GM12892 (cell line): ENCODE data around the gene RPS6KC1. TPM values are rescaled to one million over a fixed set of nuclear protein-coding genes. Genes with fewer than 3 reads are reported as not detected.
A peak's percentile ranks its signal among the peaks of the same experiment; 100 is the strongest.
"Not testable (repeated sequence)": the region's sequence is repeated elsewhere in the genome, so short reads cannot be mapped to it uniquely, and the experiment has no call there.

Source experiments
- DNase-seq: peaks from one replicate; pipeline ENCODE4 v3.0.0; 2011; ENCODE audit not compliant: insufficient read length
- FAIRE-seq: peaks from 2 replicates; lab custom pipeline; 2011; peaks lifted over from hg19 to GRCh38; lab: Jason Lieb, UNC
- POLR2A ChIP-seq: IDR thresholded peaks from 2 replicates; pipeline ENCODE4 v1.6.1; 2011; ENCODE audit warnings: low read depth, low read length, control low read depth
- POLR2AphosphoS5 ChIP-seq: IDR thresholded peaks from 2 replicates; pipeline ENCODE4 v1.6.1; 2011; ENCODE audit warnings: low read depth, low read length, control low read depth
- TAF1 ChIP-seq: IDR thresholded peaks from 2 replicates; pipeline ENCODE4 v1.6.1; 2011; ENCODE audit warnings: low read depth, mild to moderate bottlenecking, control low read depth, low read length, borderline replicate concordance
- polyA plus RNA-seq: library from polyadenylated mRNA; unstranded; fragments of >200 nt; gene quantifications from one replicate; pipeline ENCODE4 v1.2.1, GENCODE V29; 2012; ENCODE audit warnings: missing spikeins, inconsistent platforms; ENCODE audit not compliant: missing spikeins

The RPS6KC1 gene, protein sequence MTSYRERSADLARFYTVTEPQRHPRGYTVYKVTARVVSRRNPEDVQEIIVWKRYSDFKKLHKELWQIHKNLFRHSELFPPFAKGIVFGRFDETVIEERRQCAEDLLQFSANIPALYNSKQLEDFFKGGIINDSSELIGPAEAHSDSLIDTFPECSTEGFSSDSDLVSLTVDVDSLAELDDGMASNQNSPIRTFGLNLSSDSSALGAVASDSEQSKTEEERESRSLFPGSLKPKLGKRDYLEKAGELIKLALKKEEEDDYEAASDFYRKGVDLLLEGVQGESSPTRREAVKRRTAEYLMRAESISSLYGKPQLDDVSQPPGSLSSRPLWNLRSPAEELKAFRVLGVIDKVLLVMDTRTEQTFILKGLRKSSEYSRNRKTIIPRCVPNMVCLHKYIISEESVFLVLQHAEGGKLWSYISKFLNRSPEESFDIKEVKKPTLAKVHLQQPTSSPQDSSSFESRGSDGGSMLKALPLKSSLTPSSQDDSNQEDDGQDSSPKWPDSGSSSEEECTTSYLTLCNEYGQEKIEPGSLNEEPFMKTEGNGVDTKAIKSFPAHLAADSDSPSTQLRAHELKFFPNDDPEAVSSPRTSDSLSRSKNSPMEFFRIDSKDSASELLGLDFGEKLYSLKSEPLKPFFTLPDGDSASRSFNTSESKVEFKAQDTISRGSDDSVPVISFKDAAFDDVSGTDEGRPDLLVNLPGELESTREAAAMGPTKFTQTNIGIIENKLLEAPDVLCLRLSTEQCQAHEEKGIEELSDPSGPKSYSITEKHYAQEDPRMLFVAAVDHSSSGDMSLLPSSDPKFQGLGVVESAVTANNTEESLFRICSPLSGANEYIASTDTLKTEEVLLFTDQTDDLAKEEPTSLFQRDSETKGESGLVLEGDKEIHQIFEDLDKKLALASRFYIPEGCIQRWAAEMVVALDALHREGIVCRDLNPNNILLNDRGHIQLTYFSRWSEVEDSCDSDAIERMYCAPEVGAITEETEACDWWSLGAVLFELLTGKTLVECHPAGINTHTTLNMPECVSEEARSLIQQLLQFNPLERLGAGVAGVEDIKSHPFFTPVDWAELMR
- polyA plus RNA-seq = 4.4 TPM

DNA sequence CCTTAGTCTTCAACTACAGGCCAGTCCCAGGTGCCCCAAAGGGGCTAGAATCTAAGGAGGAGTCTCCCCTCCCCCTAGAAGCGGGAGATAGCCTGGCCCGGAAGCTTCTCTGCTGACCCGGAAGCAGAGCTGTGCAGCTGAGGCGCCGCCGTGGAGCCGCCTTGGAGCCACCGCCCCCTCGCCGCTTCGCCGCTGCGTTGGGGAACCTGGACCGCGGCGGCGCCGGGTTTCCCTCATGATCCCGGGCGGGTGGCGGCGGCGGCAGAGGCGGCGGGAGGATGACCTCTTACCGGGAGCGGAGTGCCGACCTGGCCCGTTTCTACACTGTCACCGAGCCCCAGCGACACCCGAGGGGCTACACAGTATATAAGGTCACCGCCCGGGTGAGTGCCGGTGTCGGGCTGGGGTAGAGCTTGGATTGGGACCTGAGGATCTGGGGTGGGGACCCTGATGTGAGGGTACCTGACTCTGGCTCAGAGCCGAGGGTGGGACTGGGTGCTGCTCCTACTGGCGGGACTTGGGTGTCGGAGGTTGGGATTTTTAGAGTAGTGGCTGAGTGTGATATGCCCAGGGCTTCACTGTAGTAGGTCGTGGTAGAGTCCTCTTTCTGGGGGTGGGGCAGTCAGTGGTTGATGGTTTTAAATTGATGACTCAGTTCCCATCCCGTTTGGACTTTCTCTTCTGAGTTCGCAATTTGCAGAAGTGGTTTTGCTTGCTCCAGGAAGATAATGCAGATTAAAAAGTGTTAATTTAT, at the start of gene RPS6KC1:
RPS6KC1 (plus strand) TSS at position 115 of the 754 bp plus-strand sequence; CDS start at position 279, 164 bp downstream.
- no peak for TF ChIP-seq POLR2AphosphoS5
- TF ChIP-seq POLR2A = peak; percentile 58
- 0 out of 2 replicates have a peak, but pooled peaks have one; percentile 4 for TF ChIP-seq TAF1
- DNase-seq (peak; percentile 83), FAIRE-seq (peak; percentile 68)

GRCh38 chr1:213003256-213003655, 47.8 kb upstream of the RPS6KC1 start:
- no peak for DNase-seq

DNA sequence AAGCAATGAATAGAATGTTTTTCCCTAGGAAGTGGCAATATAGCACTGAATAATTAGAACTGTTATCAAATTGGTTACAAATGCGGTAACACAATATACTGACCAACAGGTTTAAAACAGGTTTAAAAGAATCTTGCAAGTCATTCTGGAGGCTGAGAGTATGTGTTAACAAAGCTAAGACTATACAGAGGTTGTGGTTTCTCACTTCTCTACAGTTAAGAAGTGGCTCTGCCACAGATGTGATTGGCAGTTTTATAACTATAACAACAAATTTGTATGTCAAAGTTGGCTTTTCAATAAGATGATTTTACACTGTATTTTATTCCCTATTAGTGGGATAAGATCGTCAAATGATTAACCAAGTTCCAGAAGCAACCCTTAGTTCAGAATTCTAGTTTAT, 42.5 kb upstream of the RPS6KC1 start:
- no peak for TF ChIP-seq POLR2A
- TF ChIP-seq POLR2AphosphoS5 = no peak
- TF ChIP-seq TAF1 = no peak
- DNase-seq (no peak), FAIRE-seq (peak; percentile 33)

More at GRCh38 chr1:213003256-213003655, 47.8 kb upstream of the RPS6KC1 start:
- no peak for TF ChIP-seq TAF1
- FAIRE-seq = no peak

DNA sequence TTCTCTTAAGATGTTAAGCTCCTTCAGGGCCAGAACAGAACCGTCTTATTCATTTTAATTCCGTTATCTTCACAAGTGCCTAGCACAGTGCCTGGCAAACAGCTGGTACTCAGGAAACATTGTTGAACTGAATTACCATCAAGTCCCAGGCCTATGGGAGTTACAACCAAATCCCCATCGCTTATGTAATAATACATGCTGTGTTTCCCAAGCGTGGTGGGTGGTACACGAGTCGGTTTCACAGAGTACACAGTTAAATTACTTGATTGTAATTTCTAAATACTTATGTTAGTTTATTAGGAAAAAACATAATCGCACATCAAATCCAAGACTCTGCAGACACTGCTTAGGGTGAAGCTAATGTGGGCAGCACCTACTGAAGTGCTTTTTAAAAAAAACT, 36.4 kb upstream of the RPS6KC1 start:
- TF ChIP-seq POLR2A (no peak), TAF1 (no peak), POLR2AphosphoS5 (no peak)
- FAIRE-seq (no peak), DNase-seq (no peak)

GRCh38 chr1:213015099-213016050, 35.7 kb upstream of the RPS6KC1 start, which contains the start of gene ANGEL2:
Gene ANGEL2, minus strand, starts transcription at chr1:213015867. Its CDS starts 196 bp downstream, at chr1:213015671.
- FAIRE-seq (peak; percentile 98), DNase-seq (peak; percentile 76)
- TF ChIP-seq TAF1 (peak; percentile 42; the same call in 1 of the 2 replicates), POLR2A (peak; percentile 88), POLR2AphosphoS5 (peak; percentile 85)

- DNase-seq (no peak), FAIRE-seq (no peak)
- TF ChIP-seq POLR2A = no peak
- TF ChIP-seq POLR2AphosphoS5 = no peak
- TF ChIP-seq TAF1 = no peak
These were observed 33.4 kb upstream of the RPS6KC1 start for GRCh38 chr1:213017447-213018273.

GRCh38 chr1:213019450-213019849, 31.6 kb upstream of the RPS6KC1 start:
- no peak for TF ChIP-seq POLR2A
- no peak for TF ChIP-seq TAF1
- no peak for TF ChIP-seq POLR2AphosphoS5
- no peak for FAIRE-seq
- no peak for DNase-seq

- FAIRE-seq (no peak), DNase-seq (no peak)
- TF ChIP-seq POLR2A = no peak
- TF ChIP-seq TAF1 = no peak
- no peak for TF ChIP-seq POLR2AphosphoS5
These were observed 31.0 kb upstream of the RPS6KC1 start for GRCh38 chr1:213020016-213020415.

DNA sequence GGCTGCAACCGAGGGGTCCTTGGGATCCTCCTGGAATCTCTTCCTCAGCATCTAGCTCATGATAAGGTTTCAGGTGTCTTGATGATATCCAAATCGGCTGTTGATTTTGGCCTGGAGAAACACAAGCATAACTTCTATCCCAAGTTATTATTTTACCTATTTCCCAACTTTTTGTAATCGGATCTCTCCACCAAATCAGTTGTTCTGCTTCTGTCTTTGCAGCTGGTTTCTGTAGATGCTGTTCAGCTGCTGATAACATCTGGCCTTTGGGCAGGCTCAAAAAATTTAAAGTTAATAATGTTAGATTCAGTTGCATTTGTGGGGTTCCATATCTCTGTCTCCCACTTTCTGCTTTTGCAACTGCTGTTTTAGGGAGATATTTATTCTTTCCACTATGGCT, 24.0 kb upstream of the RPS6KC1 start:
- DNase-seq, FAIRE-seq: not testable (repeated sequence)

- no peak for TF ChIP-seq POLR2A
- no peak for TF ChIP-seq POLR2AphosphoS5
- no peak for TF ChIP-seq TAF1
- no peak for DNase-seq
- no peak for FAIRE-seq
These were observed 18.4 kb upstream of the RPS6KC1 start for GRCh38 chr1:213032651-213033050.
